HG02885 (cell line): ENCODE data around the gene LHX2.

Source experiments
- ATAC-seq: cut with Tn5 transposase; IDR thresholded peaks from one replicate; pipeline ENCODE4 v1.9.1; 2021; ENCODE audit warnings: mild to moderate bottlenecking; ENCODE audit not compliant: unreplicated experiment, poor library complexity

The LHX2 gene

DNA sequence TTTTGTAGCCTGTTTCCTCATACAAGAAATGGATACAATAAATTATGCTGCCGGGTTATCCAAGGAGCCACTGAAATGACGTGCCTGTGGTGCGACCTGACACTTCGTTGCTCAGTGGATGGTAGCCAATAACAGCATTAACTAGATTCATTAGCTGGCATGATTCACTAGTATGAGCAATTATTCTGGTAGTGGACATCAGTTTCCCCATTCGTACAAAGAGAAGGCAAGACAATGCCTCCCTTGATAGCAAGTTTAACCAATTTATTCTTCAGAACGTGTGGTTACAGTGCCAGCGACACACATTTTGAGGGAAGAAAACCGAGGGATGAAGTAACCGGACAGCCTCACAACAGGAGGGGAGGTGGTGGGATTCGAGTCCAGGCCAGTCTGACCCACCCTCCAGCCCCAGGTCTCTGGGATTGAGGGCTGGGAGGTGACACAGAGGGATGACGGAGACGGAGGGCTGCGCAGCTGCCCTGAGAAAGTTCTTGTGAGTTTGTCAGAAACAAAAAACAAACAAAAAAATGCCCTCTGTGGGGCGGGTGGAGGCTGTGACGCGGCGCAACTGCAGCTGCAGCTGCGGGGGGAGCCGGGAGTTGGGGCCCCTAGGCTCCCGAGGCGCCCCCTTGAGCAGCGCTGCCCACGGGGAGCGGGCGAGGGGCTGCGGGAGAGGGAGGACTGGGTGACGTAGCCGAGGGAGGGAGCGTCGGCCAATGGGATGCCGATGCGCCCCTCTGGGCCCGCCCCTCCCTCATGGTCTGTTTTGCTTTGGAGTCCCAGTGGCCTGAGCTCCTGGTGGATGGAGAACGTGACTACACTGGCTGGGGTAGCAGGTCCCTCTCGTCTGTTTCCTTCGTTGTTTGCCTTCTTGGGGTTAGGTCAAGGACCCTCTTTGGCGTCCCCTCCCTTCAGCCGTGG, 10.9 kb downstream of the LHX2 start:
- no peak for ATAC-seq

DNA sequence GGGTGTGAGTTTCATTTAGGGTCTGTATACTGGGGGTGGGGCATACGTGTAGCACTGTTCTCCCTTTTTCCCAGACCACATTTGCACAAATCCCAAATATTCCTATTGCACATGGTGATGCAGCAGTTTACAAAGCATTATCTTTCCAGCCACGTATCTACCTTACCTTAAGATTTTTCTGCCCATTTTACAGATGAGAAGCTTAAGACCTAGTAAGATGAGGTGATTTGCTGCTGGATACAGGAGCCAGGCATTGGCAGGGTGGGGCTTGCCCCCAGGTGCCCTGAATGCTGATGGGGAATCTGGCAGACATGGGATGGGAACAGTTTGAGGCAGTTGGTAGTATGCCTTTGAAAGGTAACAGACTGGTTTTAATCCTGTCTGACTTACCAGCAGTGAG, 12.5 kb downstream of the LHX2 start:
- no peak for ATAC-seq

DNA sequence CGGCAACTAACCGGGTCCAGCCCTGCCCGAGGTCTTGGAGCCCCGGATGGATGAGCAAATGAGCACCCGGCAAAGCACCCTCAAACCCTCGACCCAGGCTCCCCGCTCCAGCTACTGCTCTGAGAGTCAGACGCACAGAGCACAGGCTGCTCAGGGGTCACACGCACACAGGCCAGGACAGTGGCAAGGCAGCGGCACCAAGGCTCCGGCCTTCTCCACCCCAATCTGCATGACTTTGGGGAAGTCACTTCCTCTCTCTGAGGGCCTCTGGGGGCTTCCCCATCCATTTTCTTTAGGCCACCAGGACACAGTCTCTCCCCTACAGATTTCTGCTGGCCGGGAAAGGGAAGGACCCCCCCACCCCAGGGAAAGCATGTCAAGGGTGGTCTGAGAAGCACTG, 18.0 kb downstream of the LHX2 start:
- no peak for ATAC-seq

DNA sequence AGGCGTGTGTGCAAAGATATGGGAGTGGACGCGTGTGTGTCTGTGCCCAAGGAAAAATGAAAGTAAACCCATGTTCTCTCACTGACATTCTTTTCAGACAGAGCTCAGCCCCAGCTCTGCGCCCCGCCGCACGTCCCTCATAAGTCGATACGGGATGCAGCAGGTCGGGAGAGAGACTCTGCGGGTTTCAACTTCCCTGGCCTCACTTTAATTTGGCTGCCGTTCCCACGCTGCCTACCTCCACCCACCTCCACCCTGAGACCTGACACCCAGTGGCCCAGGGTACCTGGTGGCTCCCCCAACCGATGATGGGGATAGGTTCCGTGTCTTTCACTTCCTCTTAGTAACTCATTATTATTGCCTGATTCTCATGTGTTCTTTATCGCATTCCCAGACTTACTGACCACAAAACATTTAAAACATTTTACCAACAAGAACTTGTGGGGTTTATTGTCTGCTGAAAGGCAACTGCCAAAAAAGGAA, 19.4 kb downstream of the LHX2 start:
- ATAC-seq: no peak

DNA sequence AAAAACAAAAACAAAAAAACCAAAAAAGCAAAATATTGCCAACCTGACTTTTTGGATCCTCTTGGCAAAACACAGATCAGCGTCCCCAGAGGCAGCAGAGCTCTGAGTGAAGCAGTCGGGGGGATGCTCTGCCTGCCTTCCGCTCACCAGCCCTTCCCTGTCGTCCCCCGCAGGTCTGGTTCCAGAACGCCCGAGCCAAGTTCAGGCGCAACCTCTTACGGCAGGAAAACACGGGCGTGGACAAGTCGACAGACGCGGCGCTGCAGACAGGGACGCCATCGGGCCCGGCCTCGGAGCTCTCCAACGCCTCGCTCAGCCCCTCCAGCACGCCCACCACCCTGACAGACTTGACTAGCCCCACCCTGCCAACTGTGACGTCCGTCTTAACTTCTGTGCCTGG, 20.7 kb downstream of the LHX2 start:
- no peak for ATAC-seq

DNA sequence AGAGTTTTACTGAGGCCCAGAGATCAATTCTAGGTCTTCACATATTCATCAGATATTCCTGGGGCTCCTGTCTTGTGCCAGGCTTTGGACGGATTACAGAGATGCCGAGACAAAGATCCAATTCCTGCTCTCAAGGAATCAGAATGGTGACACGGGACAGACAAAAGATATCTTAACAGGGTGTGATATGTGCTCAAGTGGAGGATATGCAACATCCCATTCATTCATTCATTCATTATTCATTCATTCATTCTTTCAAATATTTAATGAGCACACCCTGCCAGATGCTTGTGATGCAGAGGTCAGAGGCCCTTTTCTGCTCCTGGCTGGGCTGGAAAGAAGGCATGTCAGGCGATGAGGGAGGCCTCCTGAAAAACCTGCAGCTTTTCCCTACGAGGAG, 21.8 kb downstream of the LHX2 start:
- no peak for ATAC-seq

DNA sequence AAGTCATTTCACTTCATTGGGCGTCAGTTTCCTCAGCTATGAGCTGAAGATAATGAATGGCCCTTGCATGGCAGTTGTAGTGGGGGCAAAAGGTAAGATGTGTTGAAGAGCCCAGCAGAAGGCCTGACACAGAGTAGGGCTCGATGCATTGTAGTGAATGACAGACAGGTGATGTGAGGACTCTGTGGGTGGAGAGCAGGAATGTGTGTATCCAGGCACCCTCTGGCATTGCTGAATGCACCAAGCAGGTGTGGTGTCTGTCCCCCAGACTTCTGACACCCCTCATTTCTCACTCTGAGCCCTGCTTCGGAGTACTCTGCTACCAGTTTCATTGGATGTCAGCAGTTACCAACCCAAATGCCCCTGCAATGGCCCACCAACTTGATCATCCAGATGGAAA, 22.4 kb downstream of the LHX2 start:
- no peak for ATAC-seq

DNA sequence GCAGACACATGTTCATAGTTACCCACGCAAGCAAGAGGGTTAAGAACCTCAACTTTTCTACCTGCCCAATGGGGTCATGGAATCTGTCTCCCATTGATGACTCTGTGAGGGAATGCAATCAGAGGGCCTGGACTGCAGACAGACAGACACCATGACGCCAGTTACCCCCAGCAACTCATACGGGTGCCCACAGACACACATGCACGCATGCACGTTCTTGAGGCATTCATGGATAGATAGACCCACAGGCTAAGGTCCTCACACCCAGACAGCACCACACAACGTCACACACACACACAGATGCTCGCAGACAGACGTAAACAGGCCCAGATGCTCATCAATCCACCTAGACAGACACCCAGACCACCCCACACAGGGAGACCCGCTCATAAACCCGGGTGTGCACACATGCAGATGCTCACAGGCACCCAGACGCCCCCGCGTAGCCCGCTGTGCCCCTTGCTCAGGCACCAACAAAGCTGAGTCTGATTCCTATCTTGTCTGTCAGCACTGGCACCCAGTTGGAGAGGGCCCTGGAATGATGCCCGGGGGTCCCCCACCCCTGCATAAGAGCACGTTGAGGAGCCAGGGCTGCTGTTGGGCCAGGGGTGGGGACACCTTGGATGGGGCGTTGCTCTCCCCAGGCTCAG, 23.6 kb downstream of the LHX2 start:
- ATAC-seq: no peak

DNA sequence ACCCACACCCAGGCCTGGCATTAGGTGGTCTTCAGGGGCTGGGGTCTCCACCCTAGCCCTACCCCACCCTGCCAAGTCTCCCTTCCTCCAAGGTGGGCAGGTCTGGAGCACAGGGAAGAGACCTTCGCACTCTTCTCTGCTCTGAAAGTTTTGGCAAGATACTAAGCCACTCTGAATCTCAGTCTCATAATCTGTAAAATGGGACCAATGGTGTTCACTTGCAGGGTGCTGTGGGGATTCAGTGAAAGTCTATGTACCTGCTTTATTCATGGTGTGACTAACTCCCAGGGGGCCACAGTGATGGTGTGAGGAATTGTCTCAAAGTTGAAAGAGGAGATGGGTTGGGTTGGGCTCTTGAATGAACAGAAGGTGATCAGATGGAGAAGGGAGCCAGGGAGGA, 25.0 kb downstream of the LHX2 start:
- ATAC-seq: no peak

DNA sequence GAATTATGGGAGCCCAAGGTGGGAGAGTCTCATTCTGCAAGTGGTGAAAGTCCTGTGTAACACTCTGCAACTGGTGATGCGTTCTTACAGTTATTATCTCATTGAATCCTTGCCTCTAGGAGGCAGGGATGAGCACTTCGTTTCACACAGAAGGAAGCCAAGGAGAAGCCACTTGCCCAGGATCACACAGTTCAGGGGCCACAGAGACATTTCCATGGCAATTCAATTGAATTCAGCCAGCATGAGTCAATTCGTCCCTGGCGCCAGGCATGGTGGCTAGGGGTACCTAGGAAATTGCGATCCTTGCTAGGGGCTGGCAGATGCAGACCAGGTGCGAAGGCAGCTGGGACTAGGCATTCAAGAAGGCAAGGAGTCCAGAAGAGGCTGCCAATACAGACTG, 26.2 kb downstream of the LHX2 start:
- ATAC-seq: no peak

DNA sequence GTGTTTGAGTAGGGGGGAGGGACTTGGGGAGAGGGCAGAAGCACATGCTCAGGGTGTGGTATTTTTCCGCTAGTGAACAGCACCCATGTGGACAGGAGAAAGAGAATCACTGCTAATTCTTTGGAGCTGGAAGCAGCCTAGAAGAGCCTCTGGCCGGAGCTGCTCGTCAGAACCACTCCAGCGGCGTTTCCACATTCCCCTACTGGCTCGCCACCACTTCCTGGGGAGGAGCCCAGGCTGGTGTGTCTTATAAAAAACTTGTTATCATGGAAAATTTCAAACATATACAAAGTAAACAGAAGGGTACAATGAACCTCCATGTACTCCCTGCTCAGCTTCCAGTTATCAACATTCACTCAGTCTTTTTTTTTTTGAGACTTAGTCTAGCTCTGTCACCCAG, 26.7 kb downstream of the LHX2 start:
- no peak for ATAC-seq

DNA sequence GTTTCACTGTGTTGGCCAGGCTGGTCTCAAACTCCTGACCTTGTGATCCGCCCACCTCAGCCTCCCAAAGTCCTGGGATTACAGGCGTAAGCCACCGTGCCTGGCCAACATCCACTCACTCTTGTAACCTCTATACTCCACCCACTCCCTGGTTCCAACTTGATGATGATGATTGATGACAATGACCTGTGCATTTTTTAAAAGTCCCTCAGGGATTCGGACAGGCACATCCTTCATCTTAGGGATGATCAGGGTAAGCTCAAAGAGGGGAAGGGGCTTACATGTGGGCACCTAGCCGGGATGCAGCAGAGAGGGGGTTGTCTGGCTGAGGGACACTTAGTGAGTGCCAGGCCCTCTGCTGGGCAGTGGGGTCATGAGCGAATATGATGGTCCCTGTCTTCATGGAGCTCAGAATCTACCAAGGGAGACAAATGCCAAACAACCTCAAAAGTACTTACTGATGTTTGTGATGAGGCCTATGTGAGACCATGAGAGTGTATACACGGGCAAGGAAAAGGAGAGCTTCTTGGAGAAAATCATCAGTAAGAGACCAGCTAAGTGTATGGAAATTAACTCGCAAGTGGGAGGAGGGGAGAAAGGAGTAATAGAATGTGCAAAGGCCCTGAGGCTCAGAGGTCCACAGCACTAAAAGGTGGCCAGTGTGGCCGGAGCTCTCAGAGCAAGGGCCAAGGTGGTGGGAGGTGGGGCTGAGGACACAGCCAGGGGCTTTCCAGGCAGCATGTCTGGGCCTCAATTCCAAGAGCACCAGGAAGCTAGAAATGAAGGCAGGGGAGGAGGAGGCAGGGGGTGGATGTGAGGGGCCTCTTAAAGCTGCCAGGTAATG, 27.4 kb downstream of the LHX2 start:
- ATAC-seq: no peak

DNA sequence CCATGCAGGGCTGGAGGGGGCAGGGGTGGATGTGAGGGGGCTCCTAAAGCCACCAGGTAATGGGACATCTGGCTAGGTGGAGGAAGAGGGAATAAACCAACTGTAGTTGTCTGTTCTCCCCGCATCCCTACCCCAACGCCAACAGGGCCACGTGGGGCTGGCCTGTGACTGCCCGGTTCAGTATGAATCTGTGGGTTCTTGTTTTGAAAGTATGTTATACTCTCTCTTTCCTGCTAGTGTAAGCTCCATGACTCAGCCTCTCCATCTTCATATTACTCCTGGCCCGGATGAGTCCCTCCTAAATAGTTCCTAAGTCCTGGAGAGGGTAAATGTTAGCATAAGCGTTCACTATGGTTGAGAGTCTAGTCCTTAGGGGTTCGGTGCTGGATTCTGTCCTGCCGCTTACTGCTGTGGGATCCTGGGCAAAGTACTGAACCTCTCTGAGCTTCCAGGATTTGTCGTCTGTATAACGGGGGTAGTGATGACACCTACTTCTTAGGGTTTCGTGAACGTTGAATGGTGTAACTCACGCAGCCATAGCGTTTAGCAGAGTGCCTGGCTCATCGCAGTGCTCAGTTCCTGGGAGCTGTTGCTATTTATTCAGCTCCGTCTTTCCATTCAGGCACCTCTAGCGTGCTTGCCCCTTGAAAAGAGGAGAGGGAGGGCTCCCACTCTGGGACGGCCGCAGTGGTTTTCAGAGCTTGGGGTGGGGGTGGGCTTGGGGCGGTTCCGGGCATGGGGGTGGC, 28.8 kb downstream of the LHX2 start:
- ATAC-seq: no peak

DNA sequence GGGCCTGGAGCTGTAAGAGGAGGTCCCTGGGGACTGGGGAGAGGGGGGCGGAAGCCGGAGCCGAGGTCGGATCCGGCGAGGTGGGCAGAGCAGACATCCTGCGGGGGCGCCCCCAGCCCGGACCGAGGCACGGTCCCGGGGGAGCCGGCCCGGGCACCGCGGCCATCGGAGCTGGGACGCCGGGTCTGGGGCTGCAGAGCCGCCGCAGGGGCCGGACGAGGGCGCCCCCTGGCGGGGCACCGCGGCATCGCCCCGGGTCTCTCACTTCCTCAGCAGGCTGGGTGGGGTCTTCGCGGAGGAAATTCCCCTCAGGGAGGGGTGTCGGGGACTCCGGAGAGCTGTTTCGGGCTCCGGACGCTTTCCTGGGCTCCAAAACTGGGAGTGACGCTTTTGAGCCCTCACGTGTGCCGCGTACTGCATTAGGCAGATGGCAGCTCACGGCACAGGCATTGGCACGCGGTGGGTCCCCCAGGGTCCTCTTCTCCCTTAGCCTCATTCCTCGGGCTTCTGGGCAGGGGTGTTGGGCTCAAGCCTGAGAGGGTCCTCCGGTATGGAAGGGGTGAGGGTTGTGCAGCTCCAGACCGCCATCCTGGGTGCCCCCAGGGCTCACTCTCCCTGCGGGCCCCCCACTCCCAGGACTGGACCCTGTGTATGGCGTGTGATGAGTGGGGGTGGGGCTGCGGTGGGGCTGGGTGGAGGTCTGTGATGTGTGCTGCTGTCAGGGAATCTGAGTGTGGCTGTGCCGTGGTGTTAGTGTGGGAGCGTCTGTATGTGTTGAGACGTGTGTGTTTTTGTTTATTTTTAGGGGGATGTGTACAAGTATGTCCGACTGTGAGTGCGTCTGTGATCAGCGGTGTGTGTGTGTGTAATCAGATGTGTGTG, 29.6 kb downstream of the LHX2 start:
- peak; percentile 56 for ATAC-seq

DNA sequence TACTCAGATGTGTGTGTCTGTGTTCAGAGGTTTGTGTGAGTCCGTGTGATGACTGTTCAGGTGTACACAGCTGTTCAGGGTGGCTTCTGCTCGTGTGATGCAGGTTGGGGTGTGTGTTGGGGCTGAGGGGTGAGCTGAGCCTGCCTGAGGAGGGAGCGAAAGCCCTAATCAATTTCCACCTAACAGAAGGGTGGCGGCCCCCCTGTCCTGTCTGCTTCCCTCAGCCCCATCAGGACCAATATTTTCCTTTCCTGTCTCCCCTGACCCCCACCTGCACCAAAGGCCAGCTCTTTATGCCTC, 30.2 kb downstream of the LHX2 start:
- ATAC-seq: no peak

DNA sequence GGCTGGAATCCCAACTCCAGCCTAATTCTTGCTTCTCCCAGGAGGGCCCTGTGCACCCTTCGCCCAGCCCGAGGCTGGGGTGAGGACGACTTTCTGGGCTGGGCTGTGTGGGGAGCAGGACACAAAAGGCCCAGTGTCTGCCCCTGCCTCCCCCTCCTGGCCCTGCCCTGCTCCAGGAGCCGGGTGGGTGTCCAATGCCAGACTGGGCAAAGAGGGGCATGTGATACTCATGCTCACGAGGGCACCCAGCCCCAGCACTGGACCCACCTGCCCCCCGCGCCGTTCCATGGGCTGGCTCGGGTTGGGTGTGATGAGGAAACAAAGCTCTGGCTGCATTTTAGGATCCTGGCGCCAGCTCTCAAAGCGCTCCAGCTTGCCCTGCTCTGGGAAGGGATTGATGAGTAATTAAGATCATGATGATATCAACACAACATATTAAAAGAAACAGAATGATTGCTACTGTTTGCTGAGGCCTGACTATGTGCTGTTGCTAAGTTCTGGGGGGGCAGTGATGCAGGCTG, 30.7 kb downstream of the LHX2 start:
- no peak for ATAC-seq

DNA sequence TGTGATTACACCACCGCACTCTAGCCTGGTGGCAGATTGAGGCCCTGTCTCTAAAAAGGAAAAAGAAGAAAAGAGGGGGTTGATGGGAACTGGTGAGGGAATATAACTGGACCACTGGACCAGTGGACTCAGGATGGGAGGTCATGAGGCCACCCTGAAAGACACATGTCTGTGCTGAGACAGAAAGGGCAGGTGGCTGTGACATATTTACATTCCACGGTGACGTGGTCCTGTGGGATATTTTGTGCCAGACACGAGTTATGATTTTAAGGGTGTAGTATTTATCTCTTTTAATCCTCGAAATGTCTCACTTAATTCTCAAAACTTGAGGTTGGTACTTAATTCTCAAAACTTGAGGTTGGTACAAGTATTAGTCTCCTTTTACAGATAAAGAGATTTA, 32.9 kb downstream of the LHX2 start:
- no peak for ATAC-seq

DNA sequence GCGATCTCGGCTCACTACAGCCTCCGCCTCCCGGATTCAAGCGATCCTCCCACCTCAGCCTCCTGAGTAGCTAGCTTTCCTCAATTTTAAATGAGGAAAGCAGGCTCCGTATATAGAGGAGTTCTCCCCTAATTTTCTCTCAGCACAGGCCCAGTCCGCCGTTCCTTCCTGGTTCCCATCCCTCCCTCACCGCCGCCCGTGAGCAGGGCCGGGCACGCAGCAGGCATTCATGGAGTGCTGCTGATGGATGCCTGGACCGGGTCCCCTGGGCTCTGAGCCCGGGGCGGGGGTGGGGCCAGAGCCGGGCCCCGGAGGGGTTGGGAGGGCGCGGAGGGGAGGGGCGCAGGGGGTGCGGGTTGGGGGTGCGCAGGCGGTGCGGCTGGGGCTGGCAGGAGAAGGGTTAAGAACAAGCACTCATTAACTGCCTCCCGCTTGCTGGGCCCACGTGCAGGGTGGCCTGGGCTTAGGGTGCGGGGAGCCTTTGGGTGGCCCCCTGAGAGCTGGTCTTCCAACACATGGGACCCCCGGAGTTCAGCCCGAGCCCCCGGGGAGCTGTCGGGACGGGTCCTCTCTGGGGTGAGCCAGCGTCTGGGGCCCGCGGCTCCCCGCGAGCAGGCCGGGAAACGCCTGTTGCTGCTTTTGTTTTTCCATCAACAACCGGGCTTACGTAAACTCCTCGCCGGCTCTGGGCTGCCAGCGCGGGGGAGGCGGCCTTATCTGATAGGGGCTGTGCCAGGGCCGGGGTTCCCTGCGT, 33.7 kb downstream of the LHX2 start:
- ATAC-seq: no peak

DNA sequence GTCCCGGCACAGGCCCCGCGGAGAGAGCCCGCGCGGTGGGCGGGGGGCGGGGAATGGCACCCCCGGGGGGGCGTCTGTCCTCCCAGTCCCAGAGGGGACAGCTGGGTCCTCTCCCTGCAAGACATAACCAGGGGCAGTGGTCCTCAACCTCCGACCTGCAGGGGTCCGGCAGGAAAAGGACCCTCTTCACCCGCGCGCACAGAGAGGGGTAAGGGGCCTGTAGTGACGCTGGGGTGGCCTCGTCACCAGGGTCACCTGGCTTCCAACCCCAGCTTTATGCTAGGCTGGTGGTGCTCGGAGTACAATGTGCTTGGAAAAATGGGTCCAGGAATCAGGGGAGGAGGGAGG, 34.2 kb downstream of the LHX2 start:
- no peak for ATAC-seq
